HL-60/S4 treated with phorbol 12-myristate 13-acetate at 8.2 ng/mL for 4 days and 3 days (cell line): ENCODE measurements around the gene CHRNB4.
"Not testable (repeated sequence)": the region's sequence is repeated elsewhere in the genome, so short reads cannot be mapped to it uniquely, and the experiment has no call there.

Source experiments
- in situ Hi-C: fragments of 300-500 bp; cut with MboI; formaldehyde crosslinking; loops from 2 replicates; pipeline ENCODE4 v1.15.0; 2022; ENCODE audit warnings: low sequenced_read_pairs

CHRNB4 gene

GRCh38 chr15:78641102-78641748 is at the start of gene CHRNB4:
TSS of gene CHRNB4 (minus strand) at chr15:78641210. CDS start at chr15:78641133, 77 bp downstream.
- in situ Hi-C loops, result no loop called here

GRCh38 chr15:78689626-78690025 is 48.6 kb upstream of the CHRNB4 start:
- in situ Hi-C loops, result no loop called here

GRCh38 chr15:78685925-78686324 is 44.9 kb upstream of the CHRNB4 start:
- in situ Hi-C loops, result no loop called here

- in situ Hi-C loops, result no loop called here
Observed at GRCh38 chr15:78685159-78685921, 44.3 kb upstream of the CHRNB4 start.

GRCh38 chr15:78684657-78685056 is 43.6 kb upstream of the CHRNB4 start:
- in situ Hi-C loops, result no loop called here

GRCh38 chr15:78683599-78683998 is 42.6 kb upstream of the CHRNB4 start:
- in situ Hi-C loops, result not testable (repeated sequence)

GRCh38 chr15:78682693-78683410 is 41.8 kb upstream of the CHRNB4 start:
- in situ Hi-C loops, result no loop called here

GRCh38 chr15:78682004-78682651 is 41.1 kb upstream of the CHRNB4 start:
- in situ Hi-C loops, result no loop called here

- in situ Hi-C loops, result no loop called here
Observed at GRCh38 chr15:78681281-78682003, 40.4 kb upstream of the CHRNB4 start.

- in situ Hi-C loops, result no loop called here
Observed at GRCh38 chr15:78680431-78681075, 39.5 kb upstream of the CHRNB4 start.

GRCh38 chr15:78679089-78679511 is 38.1 kb upstream of the CHRNB4 start:
- in situ Hi-C loops, result no loop called here

- in situ Hi-C loops, result no loop called here
Observed at GRCh38 chr15:78676424-78677110, 35.6 kb upstream of the CHRNB4 start.

- in situ Hi-C loops, result no loop called here
Observed at GRCh38 chr15:78675617-78676360, 34.8 kb upstream of the CHRNB4 start.

- in situ Hi-C loops, result no loop called here
Observed at GRCh38 chr15:78675206-78675605, 34.2 kb upstream of the CHRNB4 start.

- in situ Hi-C loops, result no loop called here
Observed at GRCh38 chr15:78673917-78674444, 33.0 kb upstream of the CHRNB4 start.

- in situ Hi-C loops, result no loop called here
Observed at GRCh38 chr15:78673476-78673875, 32.5 kb upstream of the CHRNB4 start.

- in situ Hi-C loops, result no loop called here
Observed at GRCh38 chr15:78672285-78673014, 31.4 kb upstream of the CHRNB4 start.
